KMS-11 (cell line): ENCODE measurements around the gene CFB.

ENCODE experiments used
- H2AFZ ChIP-seq: fragments of 200-600 bp; sonication (generic); 2 replicates; pipeline ENCODE4 v1.6.1; 2016; ENCODE audit warnings: antibody characterized with exemption, mixed run types, low read depth
- H3K27ac ChIP-seq: fragments of 200-600 bp; sonication (generic); 2 replicates; pipeline ENCODE4 v1.6.1; 2016; ENCODE audit warnings: mild to moderate bottlenecking, mixed run types
- H3K27me3 ChIP-seq: fragments of 200-600 bp; sonication (generic); 2 replicates; pipeline ENCODE4 v1.6.1; 2017; ENCODE audit warnings: mild to moderate bottlenecking, low read depth, mixed run types, moderate library complexity; ENCODE audit not compliant: insufficient read depth
- H3K36me3 ChIP-seq: fragments of 200-600 bp; sonication (generic); 2 replicates; pipeline ENCODE4 v1.6.1; 2017; ENCODE audit warnings: mild to moderate bottlenecking, mixed run types; ENCODE audit not compliant: insufficient read depth
- H3K4me1 ChIP-seq: fragments of 200-600 bp; sonication (generic); 2 replicates; pipeline ENCODE4 v1.6.1; 2016; ENCODE audit warnings: mild to moderate bottlenecking, low read depth, mixed run types; ENCODE audit not compliant: poor library complexity, severe bottlenecking
- H3K4me2 ChIP-seq: fragments of 200-600 bp; sonication (generic); 2 replicates; pipeline ENCODE4 v1.7.0; 2016; ENCODE audit warnings: mild to moderate bottlenecking, mixed run types
- H3K4me3 ChIP-seq: fragments of 200-600 bp; sonication (generic); IDR thresholded peaks from 2 replicates; pipeline ENCODE4 v1.6.1; 2017; ENCODE audit warnings: low read depth, low read length, mixed read lengths; ENCODE audit not compliant: insufficient read depth
- H3K79me2 ChIP-seq: fragments of 200-600 bp; sonication (generic); 2 replicates; pipeline ENCODE4 v1.6.1; 2016; ENCODE audit warnings: low read depth, mixed run types; ENCODE audit not compliant: insufficient read depth
- H3K9ac ChIP-seq: fragments of 200-600 bp; sonication (generic); 2 replicates; pipeline ENCODE4 v1.6.1; 2016; ENCODE audit warnings: mild to moderate bottlenecking, mixed run types
- H4K20me1 ChIP-seq: fragments of 200-600 bp; sonication (generic); 2 replicates; pipeline ENCODE4 v1.6.1; 2016; ENCODE audit warnings: mild to moderate bottlenecking, mixed run types; ENCODE audit not compliant: insufficient read depth
- CTCF ChIP-seq: fragments of 200-600 bp; sonication (generic); conservative IDR thresholded peaks from 2 replicates; pipeline ENCODE4 v1.6.1; 2017; ENCODE audit warnings: low read depth, mild to moderate bottlenecking, antibody characterized with exemption, low read length, moderate library complexity, mixed read lengths

Gene CFB

GRCh38 chr6:31966997-31967925, 21.4 kb downstream of the CFB start:
- no peak overlapping the region for H3K4me3 ChIP-seq
- H4K20me1 ChIP-seq, result no peaks in the 10 kb centered on the region
- no peak overlapping the region for H3K4me2 ChIP-seq
- H3K9ac ChIP-seq, result no peak overlapping the region
- peaks cover 4% of the 10 kb centered on the region for H3K4me1 ChIP-seq
- 0 out of 2 replicates have a peak, but pooled peaks cover under 1% of the 10 kb centered on the region for H3K36me3 ChIP-seq
- no peak overlapping the region for H3K27ac ChIP-seq
- H2AFZ ChIP-seq, result no peak overlapping the region
- no peaks in the 10 kb centered on the region for H3K79me2 ChIP-seq
- TF ChIP-seq CTCF, result no peak
- H3K27me3 ChIP-seq, result no peaks in the 10 kb centered on the region

- no peak overlapping the region for H2AFZ ChIP-seq
- H3K27me3 ChIP-seq, result no peaks in the 10 kb centered on the region
- TF ChIP-seq CTCF, result no peak
- no peaks in the 10 kb centered on the region; the same call in 1 of the 2 replicates for H3K79me2 ChIP-seq
- H3K4me2 ChIP-seq, result no peak overlapping the region
- no peak overlapping the region for H3K9ac ChIP-seq
- peaks cover 4% of the 10 kb centered on the region for H3K4me1 ChIP-seq
- no peak overlapping the region for H3K4me3 ChIP-seq
- H4K20me1 ChIP-seq, result no peaks in the 10 kb centered on the region
- H3K36me3 ChIP-seq, result no peaks in the 10 kb centered on the region
- H3K27ac ChIP-seq, result no peak overlapping the region
Measured at GRCh38 chr6:31967926-31968320, 22.0 kb downstream of the CFB start.

GRCh38 chr6:31968326-31968725, 22.4 kb downstream of the CFB start:
- TF ChIP-seq CTCF, result no peak
- Histone ChIP-seq H3K4me2 (no peak overlapping the region), H3K9ac (no peak overlapping the region), H3K79me2 (no peaks in the 10 kb centered on the region; the same call in 1 of the 2 replicates), H4K20me1 (no peaks in the 10 kb centered on the region), H3K27ac (no peak overlapping the region), H2AFZ (no peak overlapping the region), H3K4me3 (no peak overlapping the region), H3K27me3 (no peaks in the 10 kb centered on the region), H3K36me3 (no peaks in the 10 kb centered on the region), H3K4me1 (peaks cover 7% of the 10 kb centered on the region)

GRCh38 chr6:31968791-31969711, 23.2 kb downstream of the CFB start:
- TF ChIP-seq CTCF, result no peak
- Histone ChIP-seq H3K9ac (no peak overlapping the region), H2AFZ (no peak overlapping the region)

More at GRCh38 chr6:31968791-31969711, 23.2 kb downstream of the CFB start:
- Histone ChIP-seq H3K27me3 (no peaks in the 10 kb centered on the region), H3K4me2 (no peak overlapping the region), H3K79me2 (no peaks in the 10 kb centered on the region; the same call in 1 of the 2 replicates), H3K4me3 (no peak overlapping the region), H4K20me1 (no peaks in the 10 kb centered on the region), H3K4me1 (peaks cover 11% of the 10 kb centered on the region), H3K27ac (no peak overlapping the region), H3K36me3 (no peaks in the 10 kb centered on the region)
